Endothelial cell of umbilical vein (primary cell): ENCODE measurements around the gene DAG1. TPM values are rescaled to one million over a fixed set of nuclear protein-coding genes. Genes with fewer than 3 reads are reported as not detected.

Experiments used
- BruUV-seq: library from RNA; stranded (reverse); fragments of 400-500 nt; replicated peaks from 2 replicates; lab custom pipeline; 2021; lab: Mats Ljungman, UMichigan
- CTCF ChIA-PET: fragments of 300-600, 350-600 bp; sonication (Branson Sonifier 250); formaldehyde crosslinking; loops from one replicate; lab custom pipeline; 2021; ENCODE audit warnings: antibody characterized with exemption, inconsistent platforms; lab: Charles Lee
- POLR2A ChIA-PET: fragments of 300-600, 350-600 bp; sonication (Branson Sonifier 250); formaldehyde crosslinking; loops from one replicate; lab custom pipeline; 2021; ENCODE audit warnings: antibody characterized with exemption, inconsistent platforms; lab: Charles Lee
- DNase-seq: peaks from one replicate; pipeline ENCODE4 v3.0.0-alpha.2; 2011; ENCODE audit warnings: low read depth, low spot score
- FAIRE-seq: peaks from 2 replicates; lab custom pipeline; 2011; peaks lifted over from hg19 to GRCh38; lab: Jason Lieb, UNC
- H2AFZ ChIP-seq: 2 replicates; pipeline ENCODE4 v1.6.0; 2012; ENCODE audit warnings: low read depth, low read length, control low read depth, inconsistent platforms
- H3K27ac ChIP-seq: 2 replicates; pipeline ENCODE4 v1.5.1; 2011; ENCODE audit warnings: low read depth, mild to moderate bottlenecking, control low read depth, low read length, moderate library complexity; ENCODE audit not compliant: insufficient read depth
- H3K27me3 ChIP-seq, 2 experiments: 2 replicates each; pipeline versions ENCODE4 v1.6.0 to v1.6.1; 2011; ENCODE audit warnings: low read length in 2 of 2, mixed read lengths in 1 of 2; ENCODE audit not compliant: control insufficient read depth in 2 of 2, insufficient read depth in 2 of 2
- H3K36me3 ChIP-seq, 2 experiments: 2 replicates in 1 of 2; 3 replicates in 1 of 2; pipeline ENCODE4 v1.5.1; 2011; ENCODE audit warnings: low read length in 2 of 2, mild to moderate bottlenecking in 1 of 2, moderate library complexity in 1 of 2; ENCODE audit not compliant: control insufficient read depth in 2 of 2, insufficient read depth in 2 of 2; ENCODE audit errors: extremely low read depth in 1 of 2
- H3K4me1 ChIP-seq: 3 replicates; pipeline ENCODE4 v1.5.1; 2011; ENCODE audit warnings: mild to moderate bottlenecking, low read length; ENCODE audit not compliant: control insufficient read depth, insufficient read depth; ENCODE audit errors: extremely low read depth
- H3K4me2 ChIP-seq: 2 replicates; pipeline ENCODE4 v1.6.1; 2011; ENCODE audit warnings: low read length, control low read depth, mixed read lengths; ENCODE audit not compliant: insufficient read depth
- H3K4me3 ChIP-seq, 3 experiments: fragments of 200-600 bp in 1 of 3; sonication (generic), shearing (Covaris generic) in 1 of 3; replicated peaks in 1 of 3; 2 replicates each; pipeline ENCODE4 v1.5.1; 2011 to 2016; ENCODE audit warnings: control low read depth in 3 of 3, low read length in 3 of 3, mild to moderate bottlenecking in 2 of 3, inconsistent platforms in 1 of 3, low read depth in 1 of 3, moderate library complexity in 1 of 3; ENCODE audit not compliant: insufficient read depth in 1 of 3
- H3K79me2 ChIP-seq: 2 replicates; pipeline ENCODE4 v1.6.0; 2012; ENCODE audit warnings: low read length, inconsistent platforms; ENCODE audit not compliant: control insufficient read depth, insufficient read depth
- H3K9ac ChIP-seq: replicated peaks from 2 replicates; pipeline ENCODE3; 2011; ENCODE audit warnings: low read length, control low read depth; ENCODE audit not compliant: insufficient read depth; ENCODE audit errors: extremely low read depth
- H3K9me1 ChIP-seq: replicated peaks from 3 replicates; pipeline ENCODE4 v1.6.0; 2011; ENCODE audit warnings: mild to moderate bottlenecking, low read length; ENCODE audit not compliant: control insufficient read depth, insufficient read depth; ENCODE audit errors: extremely low read depth
- H3K9me3 ChIP-seq: replicated peaks from 2 replicates; pipeline ENCODE4 v1.5.1; 2012; ENCODE audit warnings: low read length, inconsistent platforms; ENCODE audit not compliant: control insufficient read depth, insufficient read depth
- H4K20me1 ChIP-seq: replicated peaks from 2 replicates; pipeline ENCODE3; 2011; ENCODE audit warnings: mild to moderate bottlenecking, low read length; ENCODE audit not compliant: control insufficient read depth, insufficient read depth; ENCODE audit errors: extremely low read depth
- CTCF ChIP-seq, 2 donors: IDR thresholded peaks; 1 replicate in 1 of 2; 2 replicates in 1 of 2; pipeline ENCODE4 v1.5.1; 2011; ENCODE audit warnings: low read length in 2 of 2, mild to moderate bottlenecking in 2 of 2, moderate library complexity in 2 of 2, control low read depth in 1 of 2, inconsistent platforms in 1 of 2, low read depth in 1 of 2; ENCODE audit not compliant: insufficient read depth in 1 of 2; ENCODE audit errors: extremely low read depth in 1 of 2
- EZH2 ChIP-seq: IDR thresholded peaks from 2 replicates; pipeline ENCODE4 v1.6.1; 2012; ENCODE audit warnings: borderline replicate concordance, low read depth, mild to moderate bottlenecking, moderate library complexity, low read length, inconsistent platforms; ENCODE audit not compliant: severe bottlenecking
- FOS ChIP-seq: IDR thresholded peaks from 2 replicates; pipeline ENCODE4 v1.6.1; 2011; ENCODE audit warnings: mild to moderate bottlenecking, low read length, moderate library complexity, borderline replicate concordance; ENCODE audit not compliant: insufficient read depth
- GATA2 ChIP-seq: IDR thresholded peaks from 2 replicates; pipeline ENCODE4 v1.7.0; 2011; ENCODE audit warnings: low read depth, mild to moderate bottlenecking, moderate library complexity, mixed read lengths, low read length; ENCODE audit not compliant: insufficient read length, insufficient read depth
- JUN ChIP-seq: IDR thresholded peaks from 2 replicates; pipeline ENCODE4 v1.6.1; 2011; ENCODE audit warnings: borderline replicate concordance, low read depth; ENCODE audit not compliant: insufficient read length, insufficient read depth
- MAX ChIP-seq: IDR thresholded peaks from 2 replicates; pipeline ENCODE4 v1.6.1; 2011; ENCODE audit not compliant: insufficient read depth, insufficient read length
- MYC ChIP-seq: IDR thresholded peaks from one replicate; pipeline ENCODE4 v1.6.1; 2011; ENCODE audit warnings: mild to moderate bottlenecking, low read depth, low read length
- POLR2A ChIP-seq: IDR thresholded peaks from 2 replicates; pipeline ENCODE4 v1.6.1; 2012; ENCODE audit warnings: low read depth, mild to moderate bottlenecking, control low read depth, low read length
- POLR2AphosphoS5 ChIP-seq: IDR thresholded peaks from 2 replicates; pipeline ENCODE4 v1.6.1; 2012; ENCODE audit warnings: low read depth, mild to moderate bottlenecking, control low read depth, low read length, moderate library complexity; ENCODE audit not compliant: insufficient read depth
- dilution Hi-C: fragments of 300-500 bp; cut with MboI; formaldehyde crosslinking; loops from one replicate; pipeline ENCODE4 v1.15.0; 2019; ENCODE audit warnings: low sequenced_read_pairs; ENCODE audit not compliant: extremely low pct_ligation_motif_present
- intact Hi-C: fragments of 100-400 bp; cut with micrococcal nuclease; formaldehyde crosslinking; loops from one replicate; pipeline ENCODE4 v1.10.0; 2022
- polyA plus RNA-seq, 4 experiments: library from polyadenylated mRNA; depleted of rRNA in 3 of 4; stranded (reverse) in 3 of 4; unstranded in 1 of 4; fragments of >200 nt; gene quantifications; 2 replicates each; pipeline versions ENCODE4 v1.2.1 to v1.2.3, GENCODE V29; 2011 to 2012; ENCODE audit warnings: missing spikeins in 1 of 4
- total RNA-seq: library from RNA; stranded (reverse); gene quantifications from 2 replicates; pipeline ENCODE4 v1.2.3, GENCODE V29; 2021

Gene DAG1
- total and polyA plus RNA-seq, 2 donors (not counting 3 experiments of a cell fraction or from before 2014, with no cell fraction given) = 59.6 to 97.5 TPM

GRCh38 chr3:49422379-49423248, 47.5 kb upstream of the DAG1 start, which contains the start of gene AMT:
AMT (minus strand) TSS chr3:49422473; CDS start chr3:49422450, 23 bp downstream.
- Histone ChIP-seq H3K9me3 (no peaks in the 10 kb centered on the region), H3K9ac (no peak within 1 kb of the TSS), H3K4me3 (no peak within 1 kb of the TSS), H3K79me2 (no peaks in the 10 kb centered on the region), H2AFZ (no peak within 1 kb of the TSS), H3K27me3 (no peaks in the 10 kb centered on the region), H3K4me2 (no peak within 1 kb of the TSS), H3K9me1 (no peaks in the 10 kb centered on the region), H4K20me1 (no peaks in the 10 kb centered on the region), H3K27ac (no peak within 1 kb of the TSS), H3K4me1 (no peaks in the 10 kb centered on the region), H3K36me3 (peaks cover 0 to 18% of the 10 kb centered on the region in 2 experiments)
- DNase-seq (no peak), FAIRE-seq (no peak)
- intact Hi-C loops (no loop called here), dilution Hi-C loops (no loop called here)
- ChIA-PET CTCF (interaction anchor here (2.0 to 3.2 kb wide), 2 partner anchors 27 to 83 kb away, joined by 6 to 13 read pairs; partner anchors contain the start of gene USP4), POLR2A (no interaction called here)
- no peak for TF ChIP-seq POLR2AphosphoS5
- TF ChIP-seq MYC = no peak
- TF ChIP-seq MAX = no peak
- no peak for TF ChIP-seq EZH2
- TF ChIP-seq JUN = no peak
- TF ChIP-seq POLR2A = no peak
- TF ChIP-seq FOS = no peak
- TF ChIP-seq CTCF (IDR thresholded peaks at IDR 0.05; ENCODE audit: extremely low read depth in 1 of 2, insufficient read depth in 1 of 2, low read depth in 1 of 2, low read length in 2 of 2) = no peak
- TF ChIP-seq GATA2 = no peak
- no TSS peak for BruUV-seq
